Measurements from ENCODE around the gene PSMC2. TPM values are rescaled to one million over a fixed set of nuclear protein-coding genes. Genes with fewer than 3 reads are reported as not detected.

The PSMC2 gene
- total and polyA plus RNA-seq, 10 of the 15 experiments (the other 5 are each of a cell fraction or from before 2014, with no cell fraction given), result 117 to 347 (median 220) TPM

- Histone ChIP-seq H3K27me3 (replicated peaks in 1 of 2; ENCODE audit: control insufficient read depth in 2 of 2, insufficient read depth in 2 of 2, low read length in 1 of 2) (no peaks in the 10 kb centered on the region), H3K4me2 (ENCODE audit: control insufficient read depth, insufficient read depth) (no peak overlapping the region), H3K9me3 (replicated peaks; ENCODE audit: control insufficient read depth, insufficient read depth, low read length) (no peaks in the 10 kb centered on the region), H4K20me1 (ENCODE audit: control insufficient read depth, insufficient read depth) (no peaks in the 10 kb centered on the region), H2AFZ (ENCODE audit: control insufficient read depth, low read depth, low read length) (no peak overlapping the region), H3K4me1 (ENCODE audit: control insufficient read depth, insufficient read depth, low read length) (no peaks in the 10 kb centered on the region), H3K36me3 (ENCODE audit: control insufficient read depth in 2 of 2, insufficient read depth in 2 of 2, low read length in 1 of 2) (peaks cover 5 to 33% of the 10 kb centered on the region in 2 experiments), H3K27ac (ENCODE audit: control insufficient read depth, insufficient read depth) (no peak overlapping the region), H3K79me2 (ENCODE audit: control insufficient read depth, insufficient read depth, low read length) (no peaks in the 10 kb centered on the region), H3K9ac (ENCODE audit: control insufficient read depth, insufficient read depth, low read length) (no peak overlapping the region), H3K4me3 (no peak overlapping the region)
- intact Hi-C loops (cut with micrococcal nuclease; ENCODE audit: unreplicated experiment) (no loop called here), in situ Hi-C loops (cut with MboI) (loop anchor here (25.0 kb wide), 1 partner anchor 1762 kb away; no protein-coding TSS in a partner anchor)
- WGBS (ENCODE audit: insufficient coverage, insufficient replicate concordance, low lambda C conversion rate, missing lambda C conversion rate), result 94% methylated on average over 8 of the region's 8 CpGs
- ChIA-PET SMC1A (ENCODE audit: uncharacterized antibody, unreplicated experiment) (no interaction called here), RAD21 (ENCODE audit: unreplicated experiment) (no interaction called here), CTCF (interaction anchor here (1.2 to 2.1 kb wide), 3 partner anchors 15 to 81 kb away, joined by 3 to 7 read pairs (median 4); no protein-coding TSS in a partner anchor), POLR2A (no interaction called here)
- BruUV-seq (replicated peaks), result no TSS peak
- ATAC-seq (no peak), FAIRE-seq (no peak), DNase-seq (ENCODE audit: low read depth, low spot score) (no peak)
- TF ChIP-seq TAF1 (IDR thresholded peaks at IDR 0.05; ENCODE audit: borderline replicate concordance, low read depth, low read length) (no peak), EP300 (IDR thresholded peaks at IDR 0.05; ENCODE audit: borderline replicate concordance in 1 of 2, control insufficient read depth in 1 of 2, low read depth in 2 of 2, low read length in 2 of 2) (no peak), POLR2AphosphoS2 (IDR thresholded peaks at IDR 0.05; ENCODE audit: low read depth, low read length) (no peak), ZNF24 (IDR thresholded peaks at IDR 0.05) (no peak), EED (IDR thresholded peaks at IDR 0.05; ENCODE audit: low read depth) (no peak), PAX8 (IDR thresholded peaks at IDR 0.05) (no peak), ATF2 (IDR thresholded peaks at IDR 0.05; ENCODE audit: low read length) (no peak), SKIL (IDR thresholded peaks at IDR 0.05; ENCODE audit: low read depth, poor library complexity, severe bottlenecking) (no peak)
- TF ChIP-seq, protein P1, sequence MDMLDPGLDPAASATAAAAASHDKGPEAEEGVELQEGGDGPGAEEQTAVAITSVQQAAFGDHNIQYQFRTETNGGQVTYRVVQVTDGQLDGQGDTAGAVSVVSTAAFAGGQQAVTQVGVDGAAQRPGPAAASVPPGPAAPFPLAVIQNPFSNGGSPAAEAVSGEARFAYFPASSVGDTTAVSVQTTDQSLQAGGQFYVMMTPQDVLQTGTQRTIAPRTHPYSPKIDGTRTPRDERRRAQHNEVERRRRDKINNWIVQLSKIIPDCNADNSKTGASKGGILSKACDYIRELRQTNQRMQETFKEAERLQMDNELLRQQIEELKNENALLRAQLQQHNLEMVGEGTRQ (IDR thresholded peaks at IDR 0.05; ENCODE audit: borderline replicate concordance, low read depth, low read length), result no peak
- TF ChIP-seq, protein P2, sequence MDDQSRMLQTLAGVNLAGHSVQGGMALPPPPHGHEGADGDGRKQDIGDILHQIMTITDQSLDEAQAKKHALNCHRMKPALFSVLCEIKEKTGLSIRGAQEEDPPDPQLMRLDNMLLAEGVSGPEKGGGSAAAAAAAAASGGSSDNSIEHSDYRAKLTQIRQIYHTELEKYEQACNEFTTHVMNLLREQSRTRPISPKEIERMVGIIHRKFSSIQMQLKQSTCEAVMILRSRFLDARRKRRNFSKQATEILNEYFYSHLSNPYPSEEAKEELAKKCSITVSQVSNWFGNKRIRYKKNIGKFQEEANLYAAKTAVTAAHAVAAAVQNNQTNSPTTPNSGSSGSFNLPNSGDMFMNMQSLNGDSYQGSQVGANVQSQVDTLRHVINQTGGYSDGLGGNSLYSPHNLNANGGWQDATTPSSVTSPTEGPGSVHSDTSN (IDR thresholded peaks at IDR 0.05; ENCODE audit: insufficient replicate concordance, low read depth, low read length), result no peak
Measured at GRCh38 chr7:103325744-103326143, 21.7 kb upstream of the PSMC2 start.
